Erythroblast (primary cell): ENCODE results near the gene CDKN2AIPNL.

Source experiments
- DNase-seq, 2 experiments: peaks; one replicate each; lab custom pipeline; 2025; lab: John Stamatoyannopoulos, UW
- GATA1 ChIP-seq: IDR thresholded peaks from 2 replicates; pipeline ENCODE4 v1.6.1; 2011; ENCODE audit warnings: low read depth, mild to moderate bottlenecking, control low read depth, low read length, moderate library complexity
- POLR2A ChIP-seq: IDR thresholded peaks from 2 replicates; pipeline ENCODE4 v1.6.1; 2011; ENCODE audit warnings: mild to moderate bottlenecking, low read length

CDKN2AIPNL gene

GRCh38 chr5:134370871-134371833 lies 40.5 kb downstream of the CDKN2AIPNL start, which contains the start of gene UBE2B:
UBE2B (plus strand) TSS chr5:134371569; CDS start chr5:134371596, 27 bp downstream.
- TF ChIP-seq GATA1: no peak
- TF ChIP-seq POLR2A: peak; percentile 94
- DNase-seq: peak; percentile 99 to 100

- TF ChIP-seq POLR2A: no peak
- TF ChIP-seq GATA1: no peak
- DNase-seq: no peak
These were observed 41.3 kb downstream of the CDKN2AIPNL start for GRCh38 chr5:134370311-134370870.

- TF ChIP-seq POLR2A (no peak), GATA1 (no peak)
- no peak for DNase-seq
These were observed 46.1 kb downstream of the CDKN2AIPNL start for GRCh38 chr5:134365604-134366003.

GRCh38 chr5:134355681-134356080 lies 56.0 kb downstream of the CDKN2AIPNL start:
- TF ChIP-seq GATA1 (no peak), POLR2A (no peak)

More at GRCh38 chr5:134355681-134356080, 56.0 kb downstream of the CDKN2AIPNL start:
- no peak for DNase-seq
